Activated CD4-positive, CD25-positive, alpha-beta regulatory T cell treated with anti-CD3 and anti-CD28 coated beads, Interleukin-2, amount 50 U/mL, for 16 hours (primary cell): ENCODE data around the gene TADA2A.

Experiments
- DNase-seq: peaks from one replicate; pipeline ENCODE4 v3.0.0-alpha.2; 2020; ENCODE audit warnings: low read depth, low spot score

Gene TADA2A

GRCh38 chr17:37521821-37522220, 115.1 kb downstream of the TADA2A start:
- no peak for DNase-seq

- no peak for DNase-seq
Observed at GRCh38 chr17:37523715-37524219, 117.1 kb downstream of the TADA2A start.

GRCh38 chr17:37527249-37527851, 120.7 kb downstream of the TADA2A start:
- no peak for DNase-seq
